ENCODE data around the gene ETV3L. TPM values are rescaled to one million over a fixed set of nuclear protein-coding genes. Genes with fewer than 3 reads are reported as not detected.

Gene ETV3L
- polyA plus RNA-seq, 1 experiment = not detected

- TF ChIP-seq, protein P1, sequence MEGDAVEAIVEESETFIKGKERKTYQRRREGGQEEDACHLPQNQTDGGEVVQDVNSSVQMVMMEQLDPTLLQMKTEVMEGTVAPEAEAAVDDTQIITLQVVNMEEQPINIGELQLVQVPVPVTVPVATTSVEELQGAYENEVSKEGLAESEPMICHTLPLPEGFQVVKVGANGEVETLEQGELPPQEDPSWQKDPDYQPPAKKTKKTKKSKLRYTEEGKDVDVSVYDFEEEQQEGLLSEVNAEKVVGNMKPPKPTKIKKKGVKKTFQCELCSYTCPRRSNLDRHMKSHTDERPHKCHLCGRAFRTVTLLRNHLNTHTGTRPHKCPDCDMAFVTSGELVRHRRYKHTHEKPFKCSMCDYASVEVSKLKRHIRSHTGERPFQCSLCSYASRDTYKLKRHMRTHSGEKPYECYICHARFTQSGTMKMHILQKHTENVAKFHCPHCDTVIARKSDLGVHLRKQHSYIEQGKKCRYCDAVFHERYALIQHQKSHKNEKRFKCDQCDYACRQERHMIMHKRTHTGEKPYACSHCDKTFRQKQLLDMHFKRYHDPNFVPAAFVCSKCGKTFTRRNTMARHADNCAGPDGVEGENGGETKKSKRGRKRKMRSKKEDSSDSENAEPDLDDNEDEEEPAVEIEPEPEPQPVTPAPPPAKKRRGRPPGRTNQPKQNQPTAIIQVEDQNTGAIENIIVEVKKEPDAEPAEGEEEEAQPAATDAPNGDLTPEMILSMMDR (IDR thresholded peaks at IDR 0.05; ENCODE audit: insufficient read depth, low read depth, low read length) = no peak
- no peak for DNase-seq (ENCODE audit: low read depth)
- peaks cover 13% of the 10 kb centered on the region for H3K27me3 ChIP-seq (ENCODE audit: control insufficient read depth, insufficient read depth, low read length)
- H3K36me3 ChIP-seq (ENCODE audit: control insufficient read depth, insufficient read depth, low read length) = 0 out of 2 replicates have a peak, but pooled peaks cover under 1% of the 10 kb centered on the region
- ChIA-PET POLR2A (no interaction called here), CTCF (interaction anchor here (0.9 to 2.2 kb wide), 3 partner anchors 13 to 41 kb away, joined by 4 to 7 read pairs (median 5); no protein-coding TSS in a partner anchor)
- H3K4me3 ChIP-seq (ENCODE audit: low read depth, low read length) = no peak overlapping the region
These were observed 14.8 kb upstream of the ETV3L start for GRCh38 chr1:157114183-157115121.

DNA sequence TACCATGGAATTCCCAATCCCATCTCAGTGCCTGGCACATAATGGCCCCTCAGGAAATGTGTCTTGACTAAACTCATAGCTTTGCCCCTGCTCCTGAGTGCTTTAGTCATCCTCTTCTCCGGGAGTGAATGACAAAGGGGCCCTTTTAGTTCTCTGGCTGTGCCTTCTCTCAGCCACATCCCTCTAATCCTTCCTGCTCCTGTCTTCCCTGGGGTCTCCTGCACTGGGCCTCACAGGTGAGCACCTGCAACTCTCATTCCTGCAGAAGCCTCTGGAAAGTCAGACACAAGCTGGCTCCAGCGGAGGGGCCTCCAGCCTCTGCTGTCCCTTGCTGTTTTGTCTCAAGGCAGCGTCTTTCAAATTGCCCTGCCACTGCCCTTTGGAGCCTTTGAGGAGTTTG, 14.0 kb upstream of the ETV3L start:
- no peaks in the 10 kb centered on the region for H3K36me3 ChIP-seq (ENCODE audit: control insufficient read depth, insufficient read depth, low read length)
- TF ChIP-seq, protein P1 (IDR thresholded peaks at IDR 0.05; ENCODE audit: insufficient read depth, low read depth, low read length) = no peak
- POLR2A ChIA-PET = no interaction called here
- H3K4me3 ChIP-seq (ENCODE audit: low read depth, low read length) = no peak overlapping the region
- DNase-seq (ENCODE audit: low read depth) = no peak
- peaks cover 13% of the 10 kb centered on the region for H3K27me3 ChIP-seq (ENCODE audit: control insufficient read depth, insufficient read depth, low read length)
- CTCF ChIA-PET = interaction anchor here (2.2 kb wide), 1 partner anchor 23 kb away, joined by 7 read pairs; no protein-coding TSS in a partner anchor

- CTCF ChIA-PET = interaction anchor here (1.2 kb wide), 1 partner anchor 23 kb away, joined by 4 read pairs; no protein-coding TSS in a partner anchor
- H3K27me3 ChIP-seq (ENCODE audit: control insufficient read depth, insufficient read depth, low read length) = peaks cover 13% of the 10 kb centered on the region
- no peak overlapping the region for H3K4me3 ChIP-seq (ENCODE audit: low read depth, low read length)
- POLR2A ChIA-PET = no interaction called here
- TF ChIP-seq, protein P1 (IDR thresholded peaks at IDR 0.05; ENCODE audit: insufficient read depth, low read depth, low read length) = no peak
- H3K36me3 ChIP-seq (ENCODE audit: control insufficient read depth, insufficient read depth, low read length) = no peaks in the 10 kb centered on the region
- no peak for DNase-seq (ENCODE audit: low read depth)
These were observed 13.5 kb upstream of the ETV3L start for GRCh38 chr1:157113106-157113505.

- H3K4me3 ChIP-seq (ENCODE audit: low read depth, low read length) = no peak overlapping the region
- H3K36me3 ChIP-seq (ENCODE audit: control insufficient read depth, insufficient read depth, low read length) = no peaks in the 10 kb centered on the region
- peaks cover 13% of the 10 kb centered on the region for H3K27me3 ChIP-seq (ENCODE audit: control insufficient read depth, insufficient read depth, low read length)
- TF ChIP-seq, protein P1 (IDR thresholded peaks at IDR 0.05; ENCODE audit: insufficient read depth, low read depth, low read length) = no peak
- POLR2A ChIA-PET = no interaction called here
- DNase-seq (ENCODE audit: low read depth) = no peak
- CTCF ChIA-PET = interaction anchor here (0.9 to 1.2 kb wide), 2 partner anchors 11 to 23 kb away, joined by 4 read pairs; no protein-coding TSS in a partner anchor
These were observed 12.7 kb upstream of the ETV3L start for GRCh38 chr1:157112186-157112867.
